Gastrocnemius medialis (tissue), 4 donors: ENCODE results near the gene CDK7.

Source experiments
- POLR2A ChIP-seq, 2 donors: fragments of 450-650 bp; IDR thresholded peaks; one replicate each; pipeline ENCODE4 v1.6.1; 2017; ENCODE audit warnings: antibody characterized with exemption in 2 of 2, mild to moderate bottlenecking in 2 of 2, moderate library complexity in 2 of 2
- TF ChIP-seq, protein P1 (sequence below), 5 experiments: fragments of 450-650 bp in 3 of 5; fragments of 200-600 bp in 2 of 5; sonication (generic) in 2 of 5; IDR thresholded peaks in 4 of 5; conservative IDR thresholded peaks in 1 of 5; 1 replicate in 4 of 5; 2 replicates in 1 of 5; pipeline ENCODE4 v1.5.1; 2016 to 2019; ENCODE audit warnings: antibody characterized with exemption in 5 of 5, mild to moderate bottlenecking in 3 of 5, moderate library complexity in 3 of 5

DNA sequence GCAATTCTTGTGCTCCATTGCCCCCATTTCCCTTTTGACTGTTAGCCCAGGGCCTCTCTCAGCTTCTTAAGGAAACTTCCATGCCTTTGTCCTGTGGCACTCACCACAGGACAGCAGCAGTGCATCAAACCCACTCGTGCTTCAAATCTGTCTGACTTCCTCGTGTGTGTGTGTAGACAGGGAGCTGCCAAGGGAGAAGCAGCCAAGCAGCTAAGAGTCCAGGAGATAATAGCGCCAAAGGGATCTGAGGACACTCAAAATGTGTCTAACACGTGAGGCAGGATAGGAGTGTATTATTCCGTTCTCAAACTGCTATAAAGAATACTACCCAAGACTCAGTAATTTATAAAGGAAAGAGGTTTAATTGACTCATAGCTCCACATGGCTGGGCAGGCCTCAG is 44.8 kb downstream of the CDK7 start:
- TF ChIP-seq, protein P1, sequence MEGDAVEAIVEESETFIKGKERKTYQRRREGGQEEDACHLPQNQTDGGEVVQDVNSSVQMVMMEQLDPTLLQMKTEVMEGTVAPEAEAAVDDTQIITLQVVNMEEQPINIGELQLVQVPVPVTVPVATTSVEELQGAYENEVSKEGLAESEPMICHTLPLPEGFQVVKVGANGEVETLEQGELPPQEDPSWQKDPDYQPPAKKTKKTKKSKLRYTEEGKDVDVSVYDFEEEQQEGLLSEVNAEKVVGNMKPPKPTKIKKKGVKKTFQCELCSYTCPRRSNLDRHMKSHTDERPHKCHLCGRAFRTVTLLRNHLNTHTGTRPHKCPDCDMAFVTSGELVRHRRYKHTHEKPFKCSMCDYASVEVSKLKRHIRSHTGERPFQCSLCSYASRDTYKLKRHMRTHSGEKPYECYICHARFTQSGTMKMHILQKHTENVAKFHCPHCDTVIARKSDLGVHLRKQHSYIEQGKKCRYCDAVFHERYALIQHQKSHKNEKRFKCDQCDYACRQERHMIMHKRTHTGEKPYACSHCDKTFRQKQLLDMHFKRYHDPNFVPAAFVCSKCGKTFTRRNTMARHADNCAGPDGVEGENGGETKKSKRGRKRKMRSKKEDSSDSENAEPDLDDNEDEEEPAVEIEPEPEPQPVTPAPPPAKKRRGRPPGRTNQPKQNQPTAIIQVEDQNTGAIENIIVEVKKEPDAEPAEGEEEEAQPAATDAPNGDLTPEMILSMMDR (IDR thresholded peaks at IDR 0.05 in 4 of 5, conservative IDR thresholded peaks at IDR 0.05 in 1 of 5): no peak
- TF ChIP-seq POLR2A (IDR thresholded peaks at IDR 0.05): no peak
